NB4 (cell line): ENCODE measurements around the gene SYNC.
A peak's percentile ranks its signal among the peaks of the same experiment; 100 is the strongest.

Experiments used
- CTCF ChIP-seq: IDR thresholded peaks from one replicate; pipeline ENCODE4 v1.5.1; 2012; ENCODE audit warnings: low read depth, low read length
- MYC ChIP-seq: IDR thresholded peaks from 2 replicates; pipeline ENCODE4 v1.6.1; 2011; ENCODE audit warnings: low read depth, low read length
- POLR2A ChIP-seq: IDR thresholded peaks from 2 replicates; pipeline ENCODE4 v1.6.1; 2011; ENCODE audit warnings: mild to moderate bottlenecking; ENCODE audit not compliant: insufficient read length; ENCODE audit errors: extremely low read depth
- TF ChIP-seq, protein P1 (sequence below): IDR thresholded peaks from 2 replicates; pipeline ENCODE4 v1.6.1; 2011; ENCODE audit warnings: low read depth, low read length

DNA sequence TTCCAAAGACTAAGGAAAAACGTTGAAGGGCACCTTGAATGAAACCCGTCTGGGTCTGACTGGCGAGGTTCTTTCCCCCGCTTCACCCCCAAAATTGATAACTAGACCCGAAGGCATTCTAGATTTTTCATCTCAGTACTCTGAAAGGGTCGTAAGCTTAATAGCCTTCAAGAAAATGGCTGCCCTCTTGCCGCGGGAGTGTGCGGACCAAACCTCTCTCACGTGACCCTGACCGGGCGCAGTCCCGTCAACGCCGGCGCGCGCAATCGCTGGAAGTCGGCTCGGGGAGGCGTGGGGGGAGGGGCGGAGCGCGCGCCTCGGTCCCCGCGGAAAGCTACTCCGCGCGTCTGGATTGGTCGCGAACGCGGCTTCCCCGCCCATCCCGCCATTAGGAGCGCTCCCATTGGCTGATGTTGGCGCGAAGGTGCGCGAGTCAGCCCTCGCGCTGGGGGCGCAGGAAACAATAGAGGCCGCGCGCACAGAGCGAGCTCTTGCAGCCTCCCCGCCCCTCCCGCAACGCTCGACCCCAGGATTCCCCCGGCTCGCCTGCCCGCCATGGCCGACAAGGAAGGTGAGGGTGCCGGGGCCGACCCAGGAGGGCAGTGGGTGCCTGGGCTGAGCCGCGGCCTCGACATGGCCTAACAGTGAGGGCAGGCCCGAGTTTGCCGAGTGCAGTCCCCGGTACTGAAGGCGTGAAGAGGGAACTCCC lies 51.7 kb downstream of the SYNC start, which contains the start of gene RBBP4:
- peak; percentile 81 for TF ChIP-seq POLR2A
- TF ChIP-seq CTCF: no peak
- TF ChIP-seq, protein P1, sequence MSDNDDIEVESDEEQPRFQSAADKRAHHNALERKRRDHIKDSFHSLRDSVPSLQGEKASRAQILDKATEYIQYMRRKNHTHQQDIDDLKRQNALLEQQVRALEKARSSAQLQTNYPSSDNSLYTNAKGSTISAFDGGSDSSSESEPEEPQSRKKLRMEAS: peak; percentile 91
- TF ChIP-seq MYC: peak; percentile 83
